Liver (tissue), 3 donors: ENCODE data around the gene RNF217.

Source experiments
- GABPA ChIP-seq, 2 donors: IDR thresholded peaks in 1 of 2; conservative IDR thresholded peaks in 1 of 2; 2 replicates each; pipeline ENCODE4 v1.6.1; 2016; ENCODE audit warnings: antibody characterized with exemption in 2 of 2, mild to moderate bottlenecking in 1 of 2, moderate library complexity in 1 of 2
- HNF4G ChIP-seq: IDR thresholded peaks from 2 replicates; pipeline ENCODE4 v1.6.1; 2016; ENCODE audit warnings: antibody characterized with exemption
- RAD21 ChIP-seq, 2 donors: IDR thresholded peaks; 2 replicates each; pipeline ENCODE4 v1.6.1; 2016; ENCODE audit warnings: antibody characterized with exemption in 2 of 2, mild to moderate bottlenecking in 2 of 2
- SP1 ChIP-seq: IDR thresholded peaks from 2 replicates; pipeline ENCODE4 v1.6.1; 2018; ENCODE audit warnings: antibody characterized with exemption, mild to moderate bottlenecking
- TAF1 ChIP-seq: conservative IDR thresholded peaks from 2 replicates; pipeline ENCODE4 v1.6.1; 2016; ENCODE audit warnings: antibody characterized with exemption, mild to moderate bottlenecking
- YY1 ChIP-seq: IDR thresholded peaks from 2 replicates; pipeline ENCODE4 v1.6.1; 2016; ENCODE audit warnings: antibody characterized with exemption, mild to moderate bottlenecking
- TF ChIP-seq, protein P1 (sequence below): fragments of 150-350 bp; IDR thresholded peaks from 2 replicates; pipeline ENCODE4 v1.5.1; 2017; ENCODE audit warnings: improper control_type of control experiment, low read depth, low read length; ENCODE audit not compliant: missing input control
- TF ChIP-seq, protein P2 (sequence below): IDR thresholded peaks from 2 replicates; pipeline ENCODE4 v1.6.1; 2016; ENCODE audit warnings: antibody characterized with exemption
- TF ChIP-seq, protein P3 (sequence below): IDR thresholded peaks from 2 replicates; pipeline ENCODE4 v1.6.1; 2016; ENCODE audit warnings: antibody characterized with exemption, mild to moderate bottlenecking
- donor health status: healthy.
- donor health status: healthy.

DNA sequence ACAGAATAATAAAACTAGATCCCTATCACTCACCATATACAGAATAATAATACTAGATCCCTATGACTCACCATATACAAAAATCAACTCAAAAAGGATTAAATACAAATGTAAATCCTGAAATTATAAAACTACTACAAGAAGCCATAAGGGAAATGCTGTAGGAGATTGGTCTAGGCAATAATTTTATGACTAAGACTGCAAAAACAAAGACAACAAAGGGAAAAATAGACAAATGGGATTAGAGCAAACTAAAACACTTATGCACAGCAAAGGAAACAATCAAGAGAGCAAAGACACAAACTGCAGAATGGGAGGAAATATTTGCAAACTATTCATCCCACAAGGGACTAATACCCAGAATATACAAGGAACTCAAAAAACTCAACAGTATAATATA, 4.1 kb upstream of the RNF217 start:
- TF ChIP-seq, protein P1, sequence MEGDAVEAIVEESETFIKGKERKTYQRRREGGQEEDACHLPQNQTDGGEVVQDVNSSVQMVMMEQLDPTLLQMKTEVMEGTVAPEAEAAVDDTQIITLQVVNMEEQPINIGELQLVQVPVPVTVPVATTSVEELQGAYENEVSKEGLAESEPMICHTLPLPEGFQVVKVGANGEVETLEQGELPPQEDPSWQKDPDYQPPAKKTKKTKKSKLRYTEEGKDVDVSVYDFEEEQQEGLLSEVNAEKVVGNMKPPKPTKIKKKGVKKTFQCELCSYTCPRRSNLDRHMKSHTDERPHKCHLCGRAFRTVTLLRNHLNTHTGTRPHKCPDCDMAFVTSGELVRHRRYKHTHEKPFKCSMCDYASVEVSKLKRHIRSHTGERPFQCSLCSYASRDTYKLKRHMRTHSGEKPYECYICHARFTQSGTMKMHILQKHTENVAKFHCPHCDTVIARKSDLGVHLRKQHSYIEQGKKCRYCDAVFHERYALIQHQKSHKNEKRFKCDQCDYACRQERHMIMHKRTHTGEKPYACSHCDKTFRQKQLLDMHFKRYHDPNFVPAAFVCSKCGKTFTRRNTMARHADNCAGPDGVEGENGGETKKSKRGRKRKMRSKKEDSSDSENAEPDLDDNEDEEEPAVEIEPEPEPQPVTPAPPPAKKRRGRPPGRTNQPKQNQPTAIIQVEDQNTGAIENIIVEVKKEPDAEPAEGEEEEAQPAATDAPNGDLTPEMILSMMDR, result no peak
- TF ChIP-seq TAF1 (no peak), HNF4G (no peak), GABPA (IDR thresholded peaks at IDR 0.05 in 1 of 2, conservative IDR thresholded peaks at IDR 0.05 in 1 of 2) (no peak), SP1 (no peak), YY1 (no peak), RAD21 (IDR thresholded peaks at IDR 0.05) (no peak)
- TF ChIP-seq, protein P2, sequence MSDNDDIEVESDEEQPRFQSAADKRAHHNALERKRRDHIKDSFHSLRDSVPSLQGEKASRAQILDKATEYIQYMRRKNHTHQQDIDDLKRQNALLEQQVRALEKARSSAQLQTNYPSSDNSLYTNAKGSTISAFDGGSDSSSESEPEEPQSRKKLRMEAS, result no peak
- TF ChIP-seq, protein P3, sequence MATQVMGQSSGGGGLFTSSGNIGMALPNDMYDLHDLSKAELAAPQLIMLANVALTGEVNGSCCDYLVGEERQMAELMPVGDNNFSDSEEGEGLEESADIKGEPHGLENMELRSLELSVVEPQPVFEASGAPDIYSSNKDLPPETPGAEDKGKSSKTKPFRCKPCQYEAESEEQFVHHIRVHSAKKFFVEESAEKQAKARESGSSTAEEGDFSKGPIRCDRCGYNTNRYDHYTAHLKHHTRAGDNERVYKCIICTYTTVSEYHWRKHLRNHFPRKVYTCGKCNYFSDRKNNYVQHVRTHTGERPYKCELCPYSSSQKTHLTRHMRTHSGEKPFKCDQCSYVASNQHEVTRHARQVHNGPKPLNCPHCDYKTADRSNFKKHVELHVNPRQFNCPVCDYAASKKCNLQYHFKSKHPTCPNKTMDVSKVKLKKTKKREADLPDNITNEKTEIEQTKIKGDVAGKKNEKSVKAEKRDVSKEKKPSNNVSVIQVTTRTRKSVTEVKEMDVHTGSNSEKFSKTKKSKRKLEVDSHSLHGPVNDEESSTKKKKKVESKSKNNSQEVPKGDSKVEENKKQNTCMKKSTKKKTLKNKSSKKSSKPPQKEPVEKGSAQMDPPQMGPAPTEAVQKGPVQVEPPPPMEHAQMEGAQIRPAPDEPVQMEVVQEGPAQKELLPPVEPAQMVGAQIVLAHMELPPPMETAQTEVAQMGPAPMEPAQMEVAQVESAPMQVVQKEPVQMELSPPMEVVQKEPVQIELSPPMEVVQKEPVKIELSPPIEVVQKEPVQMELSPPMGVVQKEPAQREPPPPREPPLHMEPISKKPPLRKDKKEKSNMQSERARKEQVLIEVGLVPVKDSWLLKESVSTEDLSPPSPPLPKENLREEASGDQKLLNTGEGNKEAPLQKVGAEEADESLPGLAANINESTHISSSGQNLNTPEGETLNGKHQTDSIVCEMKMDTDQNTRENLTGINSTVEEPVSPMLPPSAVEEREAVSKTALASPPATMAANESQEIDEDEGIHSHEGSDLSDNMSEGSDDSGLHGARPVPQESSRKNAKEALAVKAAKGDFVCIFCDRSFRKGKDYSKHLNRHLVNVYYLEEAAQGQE, result no peak
